ENCODE measurements around the gene KLHL29. TPM values are rescaled to one million over a fixed set of nuclear protein-coding genes. Genes with fewer than 3 reads are reported as not detected.

Gene KLHL29
- total and polyA plus RNA-seq, 2 experiments from 2014 or later: 1.9 to 6.4 TPM

DNA sequence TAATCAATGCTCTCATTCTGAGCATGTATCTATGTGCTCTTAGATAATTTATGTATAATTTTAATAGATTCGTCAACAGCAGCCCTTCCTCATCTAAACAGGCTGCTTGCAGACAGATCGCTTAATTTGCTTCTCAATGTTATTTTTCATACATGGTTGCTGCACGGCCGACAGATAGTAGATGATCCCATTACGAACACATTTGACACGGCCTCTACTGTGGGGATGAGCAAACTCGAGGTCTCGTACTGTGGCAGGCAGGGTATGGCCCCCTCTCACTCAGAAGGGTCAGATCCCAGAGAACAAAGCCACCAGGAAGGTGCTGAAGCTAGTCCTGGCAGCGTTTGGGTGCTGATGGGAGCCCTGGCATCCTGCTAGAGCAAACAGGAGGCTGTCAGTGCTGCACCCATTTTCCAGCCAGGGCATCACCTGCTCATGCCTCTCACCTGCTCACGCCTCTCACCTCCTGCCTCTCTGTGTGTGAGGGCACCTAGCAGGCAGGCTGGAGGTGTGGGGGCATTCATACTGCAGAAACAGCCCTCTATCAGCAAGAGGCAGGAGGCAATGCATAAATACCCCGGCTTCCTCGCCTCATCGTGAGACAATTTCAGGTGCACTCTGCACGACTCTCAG, 80.0 kb downstream of the KLHL29 start:
- Histone ChIP-seq H3K9ac (no peak overlapping the region), H3K36me3 (ENCODE audit: low read depth) (no peaks in the 10 kb centered on the region), H3K4me1 (ENCODE audit: insufficient read depth) (no peaks in the 10 kb centered on the region), H3K79me2 (ENCODE audit: insufficient read depth) (peaks cover 4% of the 10 kb centered on the region; the same call in 1 of the 2 replicates), H3K4me3 (no peak overlapping the region), H3K4me2 (ENCODE audit: unreplicated experiment) (no peak overlapping the region), H3F3A (ENCODE audit: insufficient read depth) (no peaks in the 10 kb centered on the region), H3K9me3 (ENCODE audit: low read depth) (no peaks in the 10 kb centered on the region), H3K9me2 (ENCODE audit: insufficient read depth) (no peaks in the 10 kb centered on the region), H3K27ac (no peak overlapping the region), H3K27me3 (replicated peaks; ENCODE audit: insufficient read depth) (no peaks in the 10 kb centered on the region), H4K20me1 (ENCODE audit: insufficient read depth) (no peaks in the 10 kb centered on the region), H2AFZ (no peak overlapping the region)
- 86 to 88% methylated on average over 14 of the region's 14 CpGs for WGBS, 2 experiments (ENCODE audit: low coverage in 1 of 2, low lambda C conversion rate in 2 of 2, missing lambda C conversion rate in 2 of 2)
- TF ChIP-seq EZH2phosphoT487 (IDR thresholded peaks at IDR 0.05; ENCODE audit: insufficient read depth, low read depth) (no peak), EZH2 (IDR thresholded peaks at IDR 0.05; ENCODE audit: insufficient read depth, poor library complexity, severe bottlenecking) (no peak)
- in situ Hi-C loops (cut with MboI): no loop called here
- no peak for DNase-seq

GRCh38 chr2:23465936-23466335, 81.0 kb downstream of the KLHL29 start:
- 90 to 93% methylated on average over 9 of the region's 9 CpGs for WGBS, 2 experiments (ENCODE audit: low coverage in 1 of 2, low lambda C conversion rate in 2 of 2, missing lambda C conversion rate in 2 of 2)
- H3K9ac ChIP-seq: no peak overlapping the region
- no peak overlapping the region for H3K4me2 ChIP-seq (ENCODE audit: unreplicated experiment)
- no peaks in the 10 kb centered on the region for H3K36me3 ChIP-seq (ENCODE audit: low read depth)
- no peak for DNase-seq
- H2AFZ ChIP-seq: no peak overlapping the region
- peaks cover 4% of the 10 kb centered on the region; the same call in 1 of the 2 replicates for H3K79me2 ChIP-seq (ENCODE audit: insufficient read depth)
- H3F3A ChIP-seq (ENCODE audit: insufficient read depth): no peaks in the 10 kb centered on the region
- no peaks in the 10 kb centered on the region for H4K20me1 ChIP-seq (ENCODE audit: insufficient read depth)
- no peak overlapping the region for H3K27ac ChIP-seq
- H3K4me1 ChIP-seq (ENCODE audit: insufficient read depth): no peaks in the 10 kb centered on the region
- H3K27me3 ChIP-seq (replicated peaks; ENCODE audit: insufficient read depth): no peaks in the 10 kb centered on the region
- no peaks in the 10 kb centered on the region for H3K9me3 ChIP-seq (ENCODE audit: low read depth)
- no peak for TF ChIP-seq EZH2phosphoT487 (IDR thresholded peaks at IDR 0.05; ENCODE audit: insufficient read depth, low read depth)
- TF ChIP-seq EZH2 (IDR thresholded peaks at IDR 0.05; ENCODE audit: insufficient read depth, poor library complexity, severe bottlenecking): no peak
- no peak overlapping the region for H3K4me3 ChIP-seq
- in situ Hi-C loops (cut with MboI): no loop called here
- no peaks in the 10 kb centered on the region for H3K9me2 ChIP-seq (ENCODE audit: insufficient read depth)

GRCh38 chr2:23467618-23468017, 82.6 kb downstream of the KLHL29 start:
- Histone ChIP-seq H3K4me3 (no peak overlapping the region), H3K27me3 (replicated peaks; ENCODE audit: insufficient read depth) (no peaks in the 10 kb centered on the region), H3K9me3 (ENCODE audit: low read depth) (no peaks in the 10 kb centered on the region), H3K4me1 (ENCODE audit: insufficient read depth) (no peaks in the 10 kb centered on the region), H2AFZ (no peak overlapping the region), H3K9me2 (ENCODE audit: insufficient read depth) (no peaks in the 10 kb centered on the region), H3K27ac (no peak overlapping the region), H3K79me2 (ENCODE audit: insufficient read depth) (peaks cover 4% of the 10 kb centered on the region; the same call in 1 of the 2 replicates), H3K36me3 (ENCODE audit: low read depth) (no peaks in the 10 kb centered on the region), H3F3A (ENCODE audit: insufficient read depth) (no peaks in the 10 kb centered on the region), H3K4me2 (ENCODE audit: unreplicated experiment) (no peak overlapping the region), H3K9ac (no peak overlapping the region), H4K20me1 (ENCODE audit: insufficient read depth) (no peaks in the 10 kb centered on the region)
- no peak for DNase-seq
- in situ Hi-C loops (cut with MboI): no loop called here
- 96 to 98% methylated on average over 10 of the region's 10 CpGs for WGBS, 2 experiments (ENCODE audit: low coverage in 1 of 2, low lambda C conversion rate in 2 of 2, missing lambda C conversion rate in 2 of 2)
- TF ChIP-seq EZH2 (IDR thresholded peaks at IDR 0.05; ENCODE audit: insufficient read depth, poor library complexity, severe bottlenecking) (no peak), EZH2phosphoT487 (IDR thresholded peaks at IDR 0.05; ENCODE audit: insufficient read depth, low read depth) (no peak)

GRCh38 chr2:23468474-23469141, 83.6 kb downstream of the KLHL29 start:
- no peak for DNase-seq
- no peaks in the 10 kb centered on the region for H4K20me1 ChIP-seq (ENCODE audit: insufficient read depth)
- H3K9me2 ChIP-seq (ENCODE audit: insufficient read depth): no peaks in the 10 kb centered on the region
- 87 to 91% methylated on average over 15 of the region's 15 CpGs for WGBS, 2 experiments (ENCODE audit: low coverage in 1 of 2, low lambda C conversion rate in 2 of 2, missing lambda C conversion rate in 2 of 2)
- H2AFZ ChIP-seq: no peak overlapping the region
- no peak overlapping the region for H3K4me3 ChIP-seq
- no peaks in the 10 kb centered on the region for H3K4me1 ChIP-seq (ENCODE audit: insufficient read depth)
- in situ Hi-C loops (cut with MboI): no loop called here
- H3K4me2 ChIP-seq (ENCODE audit: unreplicated experiment): no peak overlapping the region
- no peak overlapping the region for H3K9ac ChIP-seq
- no peaks in the 10 kb centered on the region; the same call in 1 of the 2 replicates for H3K79me2 ChIP-seq (ENCODE audit: insufficient read depth)
- no peaks in the 10 kb centered on the region for H3F3A ChIP-seq (ENCODE audit: insufficient read depth)
- H3K9me3 ChIP-seq (ENCODE audit: low read depth): no peaks in the 10 kb centered on the region
- no peaks in the 10 kb centered on the region for H3K36me3 ChIP-seq (ENCODE audit: low read depth)
- H3K27ac ChIP-seq: no peak overlapping the region
- TF ChIP-seq EZH2phosphoT487 (IDR thresholded peaks at IDR 0.05; ENCODE audit: insufficient read depth, low read depth) (no peak), EZH2 (IDR thresholded peaks at IDR 0.05; ENCODE audit: insufficient read depth, poor library complexity, severe bottlenecking) (no peak)
- no peaks in the 10 kb centered on the region for H3K27me3 ChIP-seq (replicated peaks; ENCODE audit: insufficient read depth)

All from GM23248 (cell line).